ENCODE data around the gene DNAJC17. TPM values are rescaled to one million over a fixed set of nuclear protein-coding genes. Genes with fewer than 3 reads are reported as not detected.

The DNAJC17 gene
- total RNA-seq, 2 experiments from 2014 or later, result 24.2 to 39.9 TPM

- intact Hi-C loops (cut with micrococcal nuclease; ENCODE audit: unreplicated experiment), result no loop called here
- H3K9me3 ChIP-seq (ENCODE audit: low read length), result no peaks in the 10 kb centered on the region
- DNase-seq (ENCODE audit: low spot score), result no peak
- TF ChIP-seq EZH2phosphoT487 (IDR thresholded peaks at IDR 0.05; ENCODE audit: borderline replicate concordance, low read depth, low read length), result no peak
- TF ChIP-seq CTCF (conservative IDR thresholded peaks at IDR 0.05; ENCODE audit: low read length), result no peak
- H3K9me2 ChIP-seq (ENCODE audit: insufficient read depth, low read length), result no peaks in the 10 kb centered on the region
- BruUV-seq (replicated peaks), result no TSS peak
- no peak overlapping the region for H3K4me3 ChIP-seq (ENCODE audit: low read depth, low read length, poor library complexity, severe bottlenecking)
- no peak overlapping the region for H3K27ac ChIP-seq (ENCODE audit: low read depth, low read length, poor library complexity, severe bottlenecking)
- H4K20me1 ChIP-seq (ENCODE audit: insufficient read depth, low read length), result no peaks in the 10 kb centered on the region
- CTCF ChIA-PET (ENCODE audit: unreplicated experiment), result no interaction called here
- no peak overlapping the region for H3K4me2 ChIP-seq (ENCODE audit: low read length)
- H3K36me3 ChIP-seq (ENCODE audit: insufficient read depth, low read length), result peaks cover 98% of the 10 kb centered on the region
- no peaks in the 10 kb centered on the region for H3K79me2 ChIP-seq (ENCODE audit: insufficient read depth, low read depth, low read length)
- H2AFZ ChIP-seq (ENCODE audit: low read length), result no peak overlapping the region
- no peaks in the 10 kb centered on the region for H3K4me1 ChIP-seq (ENCODE audit: insufficient read depth, low read length, poor library complexity, severe bottlenecking)
- POLR2A ChIA-PET, result no interaction called here
Observed at GRCh38 chr15:40716165-40716564, 91.1 kb downstream of the DNAJC17 start.

Small RNA genes lying within 50 kb of the gene (small RNA-seq; reads per million reads assigned to genes)
- gene SUMO2P15, result not detected

Other genes with a start within 250 kb of the DNAJC17 start
- gene CCDC32, start 242.4 kb downstream of the DNAJC17 start, total RNA-seq (2014; rRNA removed; shearing (Covaris generic)), result 10.3 and 15.1 TPM in 2 replicates
- gene CCDC32, start 242.4 kb downstream of the DNAJC17 start, total RNA-seq (2022), result 14.3 and 14.9 TPM in 2 replicates
- gene RPUSD2, start 238.2 kb downstream of the DNAJC17 start, total RNA-seq (2014; rRNA removed; shearing (Covaris generic)), result 26.4 and 27.7 TPM in 2 replicates
- 15.7 and 18.9 TPM in 2 replicates for gene RPUSD2, start 238.2 kb downstream of the DNAJC17 start, total RNA-seq (2022)
- 51.3 and 66.9 TPM in 2 replicates for gene KNL1, start 213.2 kb downstream of the DNAJC17 start, total RNA-seq (2014; rRNA removed; shearing (Covaris generic))
- gene KNL1, start 213.2 kb downstream of the DNAJC17 start, total RNA-seq (2022), result 58.7 and 62.3 TPM in 2 replicates
- 45.8 and 61.9 TPM in 2 replicates for gene RAD51, start 112.3 kb downstream of the DNAJC17 start, total RNA-seq (2014; rRNA removed; shearing (Covaris generic))
- 86.8 and 107 TPM in 2 replicates for gene RAD51, start 112.3 kb downstream of the DNAJC17 start, total RNA-seq (2022)
- 10.7 and 14.9 TPM in 2 replicates for gene RMDN3, start 52.2 kb downstream of the DNAJC17 start, total RNA-seq (2014; rRNA removed; shearing (Covaris generic))
- 21.5 and 23.7 TPM in 2 replicates for gene RMDN3, start 52.2 kb downstream of the DNAJC17 start, total RNA-seq (2022)
- 97.4 and 113 TPM in 2 replicates for gene GCHFR, start 43.4 kb downstream of the DNAJC17 start, total RNA-seq (2014; rRNA removed; shearing (Covaris generic))
- 66.0 and 75.7 TPM in 2 replicates for gene GCHFR, start 43.4 kb downstream of the DNAJC17 start, total RNA-seq (2022)
- gene C15orf62, start 37.5 kb downstream of the DNAJC17 start, total RNA-seq (2014; rRNA removed; shearing (Covaris generic)), result 4.0 and 4.7 TPM in 2 replicates
- gene C15orf62, start 37.5 kb downstream of the DNAJC17 start, total RNA-seq (2022), result 2.4 and 2.7 TPM in 2 replicates
- gene ZFYVE19, start 384 bp downstream of the DNAJC17 start, total RNA-seq (2014; rRNA removed; shearing (Covaris generic)), result 24.3 and 29.3 TPM in 2 replicates
- 18.8 and 22.8 TPM in 2 replicates for gene ZFYVE19, start 384 bp downstream of the DNAJC17 start, total RNA-seq (2022)
- gene PPP1R14D, start 21.2 kb upstream of the DNAJC17 start, total RNA-seq (2014; rRNA removed; shearing (Covaris generic)), result not detected in 2 replicates
- not detected in 2 replicates for gene PPP1R14D, start 21.2 kb upstream of the DNAJC17 start, total RNA-seq (2022)
- 0.10 TPM in 1 of 2 replicates, not detected in the other for gene SPINT1, start 36.6 kb upstream of the DNAJC17 start, total RNA-seq (2014; rRNA removed; shearing (Covaris generic))
- gene SPINT1, start 36.6 kb upstream of the DNAJC17 start, total RNA-seq (2022), result 2.0 and 2.4 TPM in 2 replicates
- 0.80 and 1.5 TPM in 2 replicates for gene RHOV, start 66.8 kb upstream of the DNAJC17 start, total RNA-seq (2014; rRNA removed; shearing (Covaris generic))
- 0.63 and 0.85 TPM in 2 replicates for gene RHOV, start 66.8 kb upstream of the DNAJC17 start, total RNA-seq (2022)
- gene VPS18, start 87.0 kb upstream of the DNAJC17 start, total RNA-seq (2014; rRNA removed; shearing (Covaris generic)), result 24.5 and 26.2 TPM in 2 replicates
- gene VPS18, start 87.0 kb upstream of the DNAJC17 start, total RNA-seq (2022), result 26.4 and 30.7 TPM in 2 replicates
- 0.19 TPM in 1 of 2 replicates, not detected in the other for gene DLL4, start 121.9 kb upstream of the DNAJC17 start, total RNA-seq (2014; rRNA removed; shearing (Covaris generic))
- gene DLL4, start 121.9 kb upstream of the DNAJC17 start, total RNA-seq (2022), result 0.15 TPM in 1 of 2 replicates, not detected in the other
- 40.4 and 41.4 TPM in 2 replicates for gene CHAC1, start 146.0 kb upstream of the DNAJC17 start, total RNA-seq (2014; rRNA removed; shearing (Covaris generic))
- gene CHAC1, start 146.0 kb upstream of the DNAJC17 start, total RNA-seq (2022), result 35.3 and 55.6 TPM in 2 replicates

Data from OCI-LY7 (cell line).